Hematopoietic multipotent progenitor cell treated with erythropoietin and hydrocortisone succinate and interleukin-3 and kit ligand, for 17 days (in vitro differentiated cells): ENCODE results near the gene BMP7.
"Not testable (repeated sequence)": the region's sequence is repeated elsewhere in the genome, so short reads cannot be mapped to it uniquely, and the experiment has no call there.

Experiments
- DNase-seq: peaks from one replicate; pipeline ENCODE4 v3.0.0-alpha.2; 2015; ENCODE audit warnings: low spot score

Gene BMP7

DNA sequence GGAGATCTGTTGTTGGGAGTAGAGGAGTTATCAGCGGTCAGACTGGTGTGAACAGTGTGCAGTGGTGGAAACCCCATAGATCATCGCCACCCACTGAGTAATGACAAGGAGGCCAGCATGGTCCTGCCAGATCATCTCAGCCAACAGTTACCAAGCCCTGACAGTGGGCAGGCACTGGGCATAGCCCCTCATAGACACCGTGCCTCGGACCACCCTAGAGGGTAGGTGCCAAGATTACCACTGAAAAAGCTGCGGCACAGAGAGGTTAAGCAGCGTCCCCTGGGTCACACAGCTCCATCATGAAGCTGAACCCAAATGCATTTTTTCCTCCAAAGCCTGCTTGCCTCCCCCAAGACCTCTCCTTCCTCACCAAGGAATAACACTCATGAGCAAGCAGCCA, 21.5 kb upstream of the BMP7 start:
- no peak for DNase-seq

DNA sequence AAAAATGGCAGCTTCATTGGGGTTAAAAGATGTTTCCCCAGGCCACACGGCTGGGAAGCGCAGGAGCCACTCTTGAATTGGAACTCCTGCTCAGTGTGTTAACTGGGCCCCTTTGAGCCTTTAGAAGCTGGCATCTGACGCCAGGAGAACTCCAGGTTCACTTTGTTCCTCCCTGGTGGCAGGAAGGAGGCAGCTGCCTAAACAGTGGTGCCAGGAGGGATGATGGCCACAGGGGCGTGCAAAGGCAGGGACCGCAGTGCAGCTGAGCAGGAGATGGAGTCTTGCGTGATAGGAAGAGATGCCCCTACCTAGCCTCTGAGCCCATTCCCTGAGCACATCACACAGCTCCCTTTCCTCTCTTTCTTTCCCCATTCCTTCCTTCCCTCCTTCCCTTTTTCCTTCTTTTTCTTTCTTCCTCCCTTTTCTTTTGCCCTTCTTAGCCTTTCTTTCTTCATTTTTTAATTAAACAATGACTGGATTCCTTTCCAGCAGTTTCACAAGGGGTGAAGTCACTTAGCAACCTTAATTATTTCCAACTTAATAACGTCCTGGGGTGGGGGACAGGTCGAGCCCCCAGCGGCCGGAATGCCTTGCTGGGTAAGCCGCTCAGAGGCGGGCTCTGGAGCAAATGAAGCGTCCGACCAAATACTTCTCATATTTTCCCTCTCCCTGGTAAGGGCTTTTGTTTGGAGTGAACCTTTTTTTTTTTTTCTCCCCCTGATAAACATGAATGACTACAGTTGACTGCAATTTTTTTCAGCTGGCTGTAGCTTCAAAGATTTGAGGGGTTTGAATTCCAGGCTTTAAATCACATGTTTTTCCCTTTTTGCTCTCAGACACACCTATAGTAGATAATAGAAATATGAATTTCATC, 20.8 kb upstream of the BMP7 start:
- no peak for DNase-seq

DNA sequence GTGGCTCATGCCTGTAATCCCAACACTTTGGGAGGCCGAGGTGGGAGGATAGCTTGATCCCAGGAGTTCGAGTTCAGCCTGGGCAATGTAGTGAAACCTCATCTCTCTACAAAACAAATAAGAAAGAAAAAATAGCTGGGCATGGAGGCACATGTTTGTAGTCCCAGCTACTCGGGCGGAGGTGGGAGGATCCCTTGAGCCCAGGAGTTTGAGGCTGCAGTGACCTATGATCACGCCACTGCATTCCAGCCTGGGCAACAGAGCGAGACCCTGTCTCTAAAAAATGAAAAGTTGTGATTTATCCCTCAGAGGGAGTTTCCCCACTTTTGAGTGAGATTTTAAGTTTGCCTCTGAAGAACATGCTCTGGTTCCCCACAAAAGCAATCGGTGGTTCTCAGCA, 17.4 kb upstream of the BMP7 start:
- no peak for DNase-seq

DNA sequence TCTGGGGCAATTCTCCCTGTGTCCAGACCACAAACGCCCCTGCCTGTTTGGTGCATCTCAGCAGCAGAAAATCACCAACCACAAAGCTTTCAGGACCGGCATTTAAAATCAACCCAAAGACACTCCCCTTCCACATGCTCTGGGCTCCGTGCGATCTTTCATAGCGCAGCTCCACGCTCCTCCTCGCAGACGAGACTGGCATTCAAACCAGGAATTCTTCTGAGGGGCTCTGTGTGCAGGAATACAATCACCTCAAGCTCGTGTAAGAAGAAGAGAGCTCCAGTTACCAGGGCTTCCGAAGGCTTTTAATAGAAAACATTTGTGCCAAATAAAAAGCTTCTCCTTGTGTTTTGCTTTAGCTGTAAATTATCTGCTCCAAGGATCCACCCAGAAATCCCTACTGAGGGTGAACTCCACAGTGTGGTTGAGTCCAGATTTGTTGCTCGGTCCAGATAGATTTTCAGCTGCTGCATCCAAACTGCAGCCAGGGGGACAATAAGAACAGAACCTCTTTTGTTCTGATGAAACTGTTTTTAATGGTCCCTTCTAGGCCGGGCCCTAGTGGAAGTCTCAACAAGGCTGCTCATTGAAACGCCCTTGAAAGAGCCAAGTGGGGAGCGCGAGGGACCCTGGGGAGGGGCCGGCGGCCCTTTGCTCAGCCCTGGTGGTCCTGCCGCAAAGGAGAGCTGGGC, 16.4 kb upstream of the BMP7 start:
- no peak for DNase-seq

DNA sequence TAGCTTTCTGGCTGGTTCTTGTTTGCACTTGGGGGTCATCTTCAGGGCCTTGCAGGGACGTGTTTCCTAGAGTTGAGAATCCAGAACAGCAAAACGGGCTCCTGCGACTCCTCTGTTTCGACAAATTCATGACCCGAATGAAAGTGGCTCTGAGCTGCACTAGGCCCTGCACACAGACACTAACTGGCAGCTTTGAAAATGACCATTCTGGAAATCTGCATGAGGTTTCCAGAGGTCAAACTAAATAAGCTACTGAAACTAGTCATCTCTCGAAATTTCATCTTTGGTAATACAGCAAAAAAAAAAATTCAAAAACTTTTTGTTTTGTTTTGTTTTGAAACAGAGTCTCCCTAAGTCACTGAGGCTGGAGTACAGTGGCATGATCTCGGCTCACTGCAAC, 15.5 kb upstream of the BMP7 start:
- no peak for DNase-seq

DNA sequence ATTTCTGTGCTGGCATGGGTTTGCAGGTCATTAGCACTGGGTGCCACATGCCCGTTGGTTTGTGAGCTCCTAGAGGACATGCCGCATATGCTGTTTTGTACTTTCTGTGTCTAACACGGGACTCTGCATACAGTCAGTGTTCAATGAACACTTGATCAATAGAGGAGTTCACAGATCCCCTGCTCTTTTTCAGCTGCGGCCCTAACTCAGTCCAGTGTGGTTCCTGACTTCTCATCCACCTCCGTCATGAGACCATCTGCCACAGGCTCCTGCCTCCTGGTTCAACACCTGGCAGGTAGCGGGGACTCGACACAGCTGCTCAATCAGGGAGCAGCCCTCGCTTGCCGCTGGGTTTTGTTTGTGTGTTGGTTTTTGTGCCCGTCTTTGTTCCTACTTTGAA, 13.8 kb upstream of the BMP7 start:
- no peak for DNase-seq

DNA sequence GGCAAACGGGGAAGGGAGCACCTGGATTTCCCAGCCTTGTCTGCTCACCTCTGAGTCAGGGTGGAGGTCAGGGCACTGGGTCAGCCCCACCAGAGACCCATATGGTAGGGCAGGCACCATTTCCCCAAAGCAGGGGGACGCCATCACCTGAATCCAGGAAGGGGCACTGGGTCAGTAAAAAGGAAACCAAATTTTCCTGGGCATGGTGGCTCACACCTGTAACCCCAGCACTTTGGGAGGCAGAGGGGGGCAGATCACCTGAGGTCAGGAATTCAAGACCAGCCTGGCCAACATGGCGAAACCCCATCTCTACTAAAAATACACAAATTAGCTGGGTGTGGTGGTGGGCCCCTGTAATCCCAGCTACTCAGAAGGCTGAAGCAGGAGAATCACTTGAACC, 13.1 kb upstream of the BMP7 start:
- not testable (repeated sequence) for DNase-seq

DNA sequence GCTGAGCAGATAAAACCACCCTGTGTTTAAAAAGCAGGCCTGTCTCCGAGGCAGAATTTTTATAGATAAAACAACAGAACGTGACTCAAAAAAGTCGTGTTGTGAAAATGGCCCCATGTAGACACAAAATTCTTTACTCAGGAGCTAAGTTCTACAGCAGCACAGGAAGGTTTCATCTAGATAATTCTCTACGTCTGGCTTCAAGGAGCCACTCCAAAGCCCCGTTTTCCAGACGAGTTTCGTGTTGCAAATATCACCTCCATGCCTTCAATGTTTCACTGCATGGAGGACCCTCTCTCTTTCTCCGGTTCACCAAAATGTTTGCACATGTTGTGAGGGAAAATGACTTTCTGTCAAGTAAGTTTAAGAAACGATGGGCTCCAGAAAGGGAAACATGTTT, 12.0 kb upstream of the BMP7 start:
- no peak for DNase-seq

DNA sequence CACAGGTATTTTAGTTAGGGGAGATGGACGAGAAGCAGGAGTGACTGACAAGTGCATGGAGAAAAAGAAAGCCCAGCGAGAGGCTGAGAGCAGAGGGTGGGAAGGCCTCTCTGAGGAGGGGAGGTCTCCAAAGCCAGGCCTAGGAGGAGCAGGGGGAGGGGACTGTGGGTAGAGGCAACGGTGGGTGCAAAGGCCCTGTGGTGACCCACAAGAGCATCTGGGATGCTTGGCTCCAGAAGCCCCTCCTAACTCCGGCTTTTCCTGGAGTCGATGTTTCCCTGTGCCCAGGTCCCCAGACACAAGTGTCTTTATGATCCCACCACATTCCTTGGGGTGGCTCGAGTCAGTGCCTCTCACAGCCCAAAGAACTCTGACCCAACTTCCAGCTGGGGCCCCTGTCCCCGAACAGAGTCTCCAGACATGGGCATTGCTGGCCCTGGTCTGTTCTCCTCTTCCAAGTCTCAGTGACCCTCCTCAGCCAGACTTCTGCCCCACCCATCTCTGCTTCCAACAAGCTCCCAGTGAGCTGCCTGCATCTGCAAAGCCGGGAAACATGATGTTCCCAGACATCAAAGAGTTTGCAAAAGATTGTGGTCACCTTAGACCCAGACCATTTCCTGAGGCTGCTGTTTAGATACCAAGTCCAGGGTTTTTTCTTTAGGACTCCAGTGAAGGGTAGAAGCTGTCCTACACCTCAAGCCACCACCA, 11.1 kb upstream of the BMP7 start:
- DNase-seq: no peak

DNA sequence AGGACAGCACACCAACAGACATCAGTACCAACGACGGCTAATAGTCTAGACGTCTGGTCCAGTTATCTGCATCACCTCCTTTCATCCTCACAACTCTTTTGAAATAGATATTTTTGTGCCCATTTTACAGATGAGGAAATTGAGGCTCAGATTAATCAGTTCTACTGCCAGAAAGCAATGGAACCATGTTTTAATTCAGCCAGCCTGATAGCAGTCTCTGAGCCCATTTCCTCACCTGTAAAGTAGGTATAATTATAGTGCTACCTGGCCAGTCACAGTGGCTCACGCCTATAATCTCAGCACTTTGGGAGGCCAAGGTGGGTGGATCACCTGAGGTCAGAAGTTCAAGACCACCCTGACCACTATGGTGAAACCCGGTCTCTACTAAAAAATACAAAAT, 9.8 kb upstream of the BMP7 start:
- no peak for DNase-seq

DNA sequence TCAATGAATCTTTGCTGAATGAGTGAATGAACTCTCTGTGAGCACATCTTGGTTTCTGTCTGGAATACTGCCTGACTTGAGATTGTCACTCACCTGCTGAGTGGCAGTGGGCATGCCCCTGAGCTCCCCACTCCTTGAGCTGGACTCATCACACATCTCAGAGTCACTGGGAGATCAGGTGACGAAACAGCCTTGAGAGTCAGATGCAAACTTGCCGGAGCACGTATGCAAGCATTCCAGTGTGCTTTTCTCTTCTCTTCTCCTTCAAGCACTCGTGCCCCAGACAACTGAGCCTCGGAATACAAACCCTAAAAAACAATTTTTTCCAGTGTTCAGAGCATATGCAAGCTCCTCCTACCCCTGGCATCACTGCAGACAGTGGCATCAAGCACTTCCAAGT, 9.4 kb upstream of the BMP7 start:
- DNase-seq: no peak

DNA sequence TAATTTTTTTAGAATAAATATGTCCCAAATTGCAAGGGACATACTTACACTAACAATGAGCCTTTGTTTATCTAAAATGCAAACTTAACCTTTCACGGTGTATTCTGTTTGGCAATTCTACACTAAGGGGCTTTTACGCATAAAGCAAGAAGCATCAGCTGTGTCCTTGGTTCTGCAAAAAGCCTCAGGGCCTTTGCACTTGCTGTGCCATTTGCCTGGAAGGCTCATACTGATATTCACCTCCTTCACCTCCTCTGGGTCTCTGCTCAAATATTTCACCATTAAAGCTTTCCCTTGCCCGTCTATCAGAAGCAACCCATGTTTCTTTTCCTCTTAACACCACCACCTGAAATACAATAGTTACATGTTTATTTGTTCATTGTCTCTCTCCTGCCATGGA, 8.9 kb upstream of the BMP7 start:
- DNase-seq: no peak

DNA sequence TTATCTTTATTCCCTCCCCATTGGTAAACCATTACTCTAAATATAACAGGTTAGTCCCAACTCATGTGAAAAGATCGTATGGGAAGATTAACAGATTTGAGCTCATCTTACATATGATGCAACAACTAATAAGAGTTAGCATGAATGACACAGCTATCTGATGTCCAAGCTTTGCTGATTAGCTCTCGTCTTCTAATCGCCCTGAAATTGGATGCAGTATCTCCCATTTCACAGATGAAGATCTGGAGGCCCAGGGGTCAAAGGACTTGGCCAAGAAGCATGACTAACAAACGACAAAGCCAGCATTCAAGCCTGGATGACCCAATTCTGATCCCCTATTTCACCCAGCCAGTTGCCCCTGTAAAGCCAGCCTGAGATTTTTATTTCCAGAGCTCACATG, 8.4 kb upstream of the BMP7 start:
- DNase-seq: no peak

DNA sequence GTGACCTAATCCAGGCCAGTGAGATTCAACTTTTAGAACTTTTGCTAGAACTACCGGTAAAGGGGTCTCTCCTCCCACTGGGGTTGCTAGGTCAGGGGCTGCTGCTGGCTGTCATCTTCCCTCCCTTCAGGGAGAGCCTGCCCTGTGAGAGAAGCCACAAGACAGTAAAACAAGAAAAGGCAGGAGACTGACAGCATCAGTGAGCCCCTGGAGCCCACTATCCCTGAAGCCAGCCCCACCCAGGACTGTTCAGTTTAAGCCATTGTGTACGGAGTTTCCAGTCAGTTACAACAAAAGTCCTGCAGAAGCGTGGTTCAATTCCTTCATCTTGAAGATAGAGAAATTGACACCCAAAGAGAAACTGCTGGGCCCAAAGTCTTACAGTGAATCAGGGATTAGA, 7.9 kb upstream of the BMP7 start:
- no peak for DNase-seq

DNA sequence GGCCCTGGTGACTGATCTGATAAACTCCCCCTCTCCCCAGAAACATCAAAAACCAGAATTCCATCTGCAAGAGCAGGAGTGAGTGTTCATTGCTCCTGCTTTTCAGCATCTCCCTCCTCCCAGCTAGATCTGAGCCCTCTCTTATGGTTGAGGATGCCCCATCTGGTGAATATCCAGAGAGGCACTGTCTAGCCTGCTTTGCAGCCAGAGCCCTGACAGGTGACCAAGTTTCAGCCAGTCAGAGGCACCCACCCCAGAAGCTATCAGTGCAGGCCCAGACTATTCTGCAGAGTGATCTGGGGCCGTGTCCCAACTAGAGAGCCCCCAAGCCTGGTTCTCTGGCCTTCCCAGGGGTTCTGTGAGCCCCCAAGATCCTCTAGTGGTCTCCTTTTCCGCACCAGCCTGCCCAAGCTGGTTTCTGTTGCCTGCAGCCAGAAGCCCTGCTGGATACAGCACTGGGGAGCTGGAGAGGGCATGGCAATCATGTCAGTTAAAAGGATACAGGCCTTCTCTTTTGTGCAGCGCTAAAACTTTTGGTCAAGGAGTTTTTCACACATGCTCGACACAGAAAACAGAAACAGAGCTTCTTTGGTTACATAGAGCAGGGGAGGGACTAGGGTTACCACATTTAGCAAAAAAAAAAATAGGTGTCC, 6.6 kb upstream of the BMP7 start:
- DNase-seq: no peak

DNA sequence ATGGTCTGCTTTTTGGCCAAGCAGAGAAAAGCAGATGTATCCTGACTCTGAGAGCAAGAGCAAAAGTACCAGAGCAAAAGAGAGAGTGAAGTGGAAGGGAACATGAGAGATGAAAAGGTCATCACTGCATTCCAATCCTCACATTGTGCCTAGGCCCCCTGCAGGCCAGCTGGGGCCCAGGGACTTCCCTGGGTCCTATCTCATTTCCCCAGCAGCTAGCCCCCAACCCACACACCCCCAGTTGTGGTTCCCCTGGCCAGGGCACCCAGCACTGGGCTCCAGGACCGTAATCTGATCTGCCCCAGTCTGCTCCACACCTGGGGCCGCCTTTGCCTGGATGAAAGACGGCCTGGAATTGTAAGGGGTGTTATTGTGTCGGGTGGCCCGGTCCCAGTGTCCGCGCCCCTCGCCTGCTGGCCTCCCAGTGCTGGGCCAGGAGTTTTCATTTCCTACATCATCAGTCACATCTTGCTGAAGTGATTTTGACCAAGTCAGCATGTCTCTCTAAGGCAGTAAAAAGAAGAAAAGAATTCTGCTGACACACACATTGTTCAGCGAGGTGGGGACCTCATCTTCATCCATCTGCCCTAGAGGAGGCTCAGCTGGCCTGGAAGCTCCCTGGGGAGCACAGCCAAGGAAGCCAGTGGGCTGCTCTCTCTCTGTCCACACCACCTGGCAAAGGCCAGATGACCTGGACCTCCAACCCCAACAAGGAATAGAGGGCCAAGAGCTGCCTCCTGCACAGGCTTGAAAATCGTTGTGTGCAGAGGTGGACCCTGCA, 4.0 kb upstream of the BMP7 start:
- DNase-seq: no peak

DNA sequence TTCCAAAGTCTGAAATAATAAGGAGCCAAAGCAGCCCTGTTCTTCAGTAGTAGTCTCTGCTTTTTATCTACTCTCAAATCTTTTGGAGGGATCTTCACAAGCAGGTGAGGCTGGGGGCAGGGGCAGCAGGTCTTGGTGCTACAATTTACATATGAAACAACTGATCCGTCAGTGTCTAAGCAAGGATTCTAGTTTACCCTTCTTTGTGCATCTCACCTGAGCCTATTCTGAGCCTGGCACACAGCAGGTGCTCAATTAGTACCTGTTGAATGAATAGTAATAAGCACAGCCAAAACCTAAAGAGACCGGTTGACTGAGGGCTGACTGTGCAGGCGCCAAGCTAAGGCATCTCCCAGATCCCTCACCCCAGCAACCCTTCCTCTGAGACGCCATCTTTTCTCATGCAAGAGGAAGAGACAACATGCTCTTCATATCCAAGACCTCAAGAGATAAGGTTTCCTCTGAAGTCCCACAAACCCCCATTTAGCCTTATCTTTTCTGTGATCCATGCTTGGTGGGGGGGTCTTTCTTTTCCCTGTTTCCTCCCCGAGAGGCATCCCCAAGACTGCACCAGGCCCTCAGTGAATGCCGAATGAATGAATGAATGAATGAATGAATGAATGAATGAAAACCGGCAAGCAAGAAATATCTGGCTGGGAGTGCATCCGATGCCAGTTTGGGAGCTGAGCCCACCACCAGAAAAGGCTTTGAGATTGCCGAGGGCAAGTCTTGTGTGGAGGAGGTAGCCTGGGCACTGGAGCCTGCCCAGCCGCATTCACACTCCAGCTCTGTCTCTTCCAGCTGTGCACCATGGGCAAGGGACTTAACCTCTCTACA, 2.9 kb upstream of the BMP7 start:
- DNase-seq: no peak

DNA sequence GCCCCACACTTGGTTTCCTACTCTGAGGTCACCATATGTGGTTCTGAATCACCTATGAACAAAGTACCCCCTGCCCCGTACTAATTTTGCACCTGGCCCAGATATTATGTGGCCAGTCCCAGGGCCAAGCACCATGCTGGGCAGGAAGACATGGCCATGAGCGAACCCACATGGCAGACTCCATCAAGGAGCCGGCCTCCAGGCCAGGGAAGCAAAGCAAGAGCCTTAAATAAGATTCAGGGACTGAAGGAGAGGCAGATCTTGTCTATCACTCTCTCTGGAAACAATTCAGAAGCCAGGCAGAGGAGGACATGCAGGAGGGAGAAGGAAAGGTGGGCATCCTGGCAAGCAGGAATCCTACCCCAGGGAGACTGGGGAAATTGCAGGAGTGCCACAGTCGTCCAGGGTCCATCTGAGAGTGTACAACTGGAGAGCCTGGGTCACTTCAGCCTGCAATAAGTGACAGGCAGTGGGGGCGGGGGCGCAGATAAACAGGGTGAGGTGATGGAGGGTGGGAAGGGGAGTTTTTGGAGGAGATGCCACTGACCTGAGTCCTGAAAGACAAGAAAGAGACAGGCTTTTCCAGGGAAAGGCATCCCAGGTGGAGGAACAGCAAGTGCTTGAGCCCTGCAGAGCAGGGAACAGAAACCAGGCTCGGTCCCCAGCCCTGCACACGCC, 2.1 kb upstream of the BMP7 start:
- DNase-seq: no peak

DNA sequence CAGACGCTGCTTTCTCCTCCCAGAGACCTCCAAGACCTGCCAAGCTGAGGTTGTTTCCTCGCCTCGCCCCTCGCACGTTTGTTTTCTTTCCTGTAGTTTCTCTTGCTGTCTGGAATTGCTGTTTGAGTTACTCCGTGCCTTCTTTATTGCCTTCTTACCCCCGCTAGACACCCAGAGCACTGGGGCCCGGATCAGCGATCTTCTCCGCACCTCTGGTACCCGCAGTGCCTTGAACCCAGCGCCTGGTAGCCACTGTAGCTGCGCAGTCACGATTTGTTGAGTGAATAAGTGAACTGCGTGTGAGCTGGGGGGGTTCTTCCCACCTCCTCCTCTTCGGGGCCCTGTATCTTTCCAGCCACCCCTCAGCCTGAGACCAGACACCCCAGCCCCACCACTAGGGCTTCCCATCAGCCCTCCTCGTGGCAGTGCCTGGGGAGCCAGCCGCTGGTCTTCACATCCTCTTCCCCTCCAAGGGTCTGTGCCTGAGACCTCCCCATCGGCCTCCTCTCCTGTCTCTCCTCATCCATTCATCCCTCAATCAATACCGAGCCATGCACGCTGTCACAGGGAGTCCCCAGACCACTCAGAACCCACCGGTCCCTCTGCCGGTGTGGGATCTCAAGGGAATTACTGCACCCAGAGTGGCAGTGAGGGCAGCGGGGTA, 849 bp upstream of the BMP7 start:
- no peak for DNase-seq

DNA sequence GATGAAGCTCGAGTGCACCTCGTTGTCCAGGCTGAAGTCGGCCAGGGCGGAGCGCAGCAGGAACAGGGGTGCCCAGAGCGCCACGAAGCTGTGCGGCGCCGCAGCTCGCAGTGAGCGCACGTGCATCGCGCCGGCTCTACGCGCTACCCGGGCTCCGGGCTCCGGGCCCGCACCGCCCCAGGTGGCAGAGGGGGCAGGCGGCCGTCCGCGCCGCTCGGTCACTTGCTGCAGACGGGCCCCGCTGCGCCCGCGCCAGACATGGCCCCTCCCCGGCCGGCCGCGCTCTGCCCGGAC, 497 bp downstream of the BMP7 start:
- DNase-seq: no peak
